ENCODE results near the gene DNAJC3. TPM values are rescaled to one million over a fixed set of nuclear protein-coding genes. Genes with fewer than 3 reads are reported as not detected.

The DNAJC3 gene
- total RNA-seq, 4 donors from 2014 or later: 15.7 to 21.6 (median 20.5) TPM

GRCh38 chr13:95647321-95647720 lies 29.6 kb upstream of the DNAJC3 start:
- intact Hi-C loops (cut with DNase I; ENCODE audit: low total_unique reads) (no loop called here), in situ Hi-C loops (cut with MboI; ENCODE audit: low sequenced_read_pairs in 4 of 4) (no loop called here)
- H3K4me1 ChIP-seq: peaks cover 4 to 6% of the 10 kb centered on the region in 2 donors
- peaks cover 0 to 2% (median 0%) of the 10 kb centered on the region in 3 donors for H3K27me3 ChIP-seq
- TF ChIP-seq CTCF (IDR thresholded peaks at IDR 0.05 in 4 of 5, conservative IDR thresholded peaks at IDR 0.05 in 1 of 5) (no peak), POLR2A (IDR thresholded peaks at IDR 0.05) (no peak)
- H3K4me3 ChIP-seq: no peak overlapping the region
- no peaks in the 10 kb centered on the region for H3K36me3 ChIP-seq
- ATAC-seq: no peak
- H3K9me3 ChIP-seq: no peaks in the 10 kb centered on the region
- no peak overlapping the region for H3K27ac ChIP-seq
- no peak for DNase-seq

GRCh38 chr13:95650696-95651095 lies 26.2 kb upstream of the DNAJC3 start:
- DNase-seq (no peak), ATAC-seq (no peak)
- H3K27ac ChIP-seq: no peak overlapping the region
- intact Hi-C loops (cut with DNase I; ENCODE audit: low total_unique reads) (loop anchor here (10.0 kb wide), 1 partner anchor 944 kb away; no protein-coding TSS in a partner anchor), in situ Hi-C loops (cut with MboI; ENCODE audit: low sequenced_read_pairs in 4 of 4) (no loop called here)
- no peaks in the 10 kb centered on the region for H3K4me1 ChIP-seq
- H3K27me3 ChIP-seq: no peaks in the 10 kb centered on the region
- TF ChIP-seq CTCF (IDR thresholded peaks at IDR 0.05 in 4 of 5, conservative IDR thresholded peaks at IDR 0.05 in 1 of 5) (no peak), POLR2A (IDR thresholded peaks at IDR 0.05) (no peak)
- no peaks in the 10 kb centered on the region for H3K9me3 ChIP-seq
- H3K36me3 ChIP-seq: no peaks in the 10 kb centered on the region
- no peak overlapping the region for H3K4me3 ChIP-seq

GRCh38 chr13:95652244-95652764 lies 24.6 kb upstream of the DNAJC3 start:
- no peaks in the 10 kb centered on the region for H3K36me3 ChIP-seq
- no peaks in the 10 kb centered on the region for H3K9me3 ChIP-seq
- intact Hi-C loops (cut with DNase I; ENCODE audit: low total_unique reads): loop anchor here (10.0 kb wide), 1 partner anchor 942 kb away; no protein-coding TSS in a partner anchor
- H3K4me3 ChIP-seq: no peak overlapping the region
- DNase-seq: no peak
- in situ Hi-C loops (cut with MboI; ENCODE audit: low sequenced_read_pairs in 4 of 4): no loop called here
- H3K4me1 ChIP-seq: no peaks in the 10 kb centered on the region
- no peak for ATAC-seq
- no peak for TF ChIP-seq CTCF (IDR thresholded peaks at IDR 0.05 in 4 of 5, conservative IDR thresholded peaks at IDR 0.05 in 1 of 5)
- no peak for TF ChIP-seq POLR2A (IDR thresholded peaks at IDR 0.05)
- H3K27me3 ChIP-seq: no peaks in the 10 kb centered on the region
- H3K27ac ChIP-seq: no peak overlapping the region

- in situ Hi-C loops (cut with MboI; ENCODE audit: low sequenced_read_pairs in 4 of 4) (no loop called here), intact Hi-C loops (cut with DNase I; ENCODE audit: low total_unique reads) (loop anchor here (10.0 kb wide), 1 partner anchor 942 kb away; no protein-coding TSS in a partner anchor)
- H3K9me3 ChIP-seq: no peaks in the 10 kb centered on the region
- H3K27ac ChIP-seq: no peak overlapping the region
- no peak for DNase-seq
- no peak overlapping the region for H3K4me3 ChIP-seq
- no peaks in the 10 kb centered on the region for H3K36me3 ChIP-seq
- H3K27me3 ChIP-seq: no peaks in the 10 kb centered on the region
- H3K4me1 ChIP-seq: no peaks in the 10 kb centered on the region
- no peak for TF ChIP-seq CTCF (IDR thresholded peaks at IDR 0.05 in 4 of 5, conservative IDR thresholded peaks at IDR 0.05 in 1 of 5)
- no peak for TF ChIP-seq POLR2A (IDR thresholded peaks at IDR 0.05)
- ATAC-seq: no peak
Measured at GRCh38 chr13:95652821-95653220, 24.1 kb upstream of the DNAJC3 start.

All from gastrocnemius medialis (tissue), 4 donors.